Stimulated activated CD8-positive, alpha-beta memory T cell treated with anti-CD3 and anti-CD28 coated beads, Interleukin-15, amount 100 ng/mL, for 1 hour (primary cell): ENCODE data around the gene HNRNPUL1.
A peak's percentile ranks its signal among the peaks of the same experiment; 100 is the strongest.
"Not testable (repeated sequence)": the region's sequence is repeated elsewhere in the genome, so short reads cannot be mapped to it uniquely, and the experiment has no call there.

ENCODE experiments used
- DNase-seq: peaks from one replicate; pipeline ENCODE4 v3.0.0-alpha.2; 2020; ENCODE audit warnings: low read depth

The HNRNPUL1 gene

DNA sequence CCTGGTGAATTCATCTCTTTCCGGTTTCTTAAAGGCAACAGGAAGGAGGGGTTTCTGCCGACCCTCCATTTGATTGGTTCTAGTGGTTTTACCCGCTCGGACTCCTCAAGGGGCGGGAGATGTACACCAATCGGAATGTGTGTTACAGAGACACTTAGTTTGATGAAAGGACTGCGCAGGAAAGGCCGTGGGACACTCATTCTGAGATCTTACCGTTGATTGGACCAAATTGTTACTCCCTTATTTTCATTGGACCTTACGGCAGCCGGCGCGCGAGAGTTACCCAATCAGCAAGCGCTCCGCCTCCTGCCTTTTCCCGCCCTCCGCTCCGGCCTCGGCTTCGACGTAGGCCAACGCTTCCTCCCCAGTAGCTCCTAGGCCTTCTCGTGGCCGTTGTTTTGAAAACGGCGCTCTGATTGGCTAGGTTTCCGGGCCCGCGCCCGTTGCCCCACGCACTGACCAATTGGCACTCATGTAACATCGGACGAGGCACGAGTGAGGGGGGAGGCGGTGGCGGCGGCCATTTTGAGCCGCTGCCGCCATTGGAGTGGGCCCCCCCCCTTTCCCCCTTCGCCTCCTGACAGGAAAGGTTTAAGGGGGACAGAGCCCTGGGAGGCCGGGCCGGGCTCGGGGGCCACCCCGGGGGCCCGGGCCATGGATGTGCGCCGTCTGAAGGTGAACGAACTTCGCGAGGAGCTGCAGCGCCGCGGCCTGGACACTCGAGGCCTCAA lies at the start of gene HNRNPUL1:
TSS of gene HNRNPUL1 (plus strand) at position 523 of the 731 bp plus-strand sequence. CDS start at position 655, 132 bp downstream.
- DNase-seq, result peak; percentile 99

DNA sequence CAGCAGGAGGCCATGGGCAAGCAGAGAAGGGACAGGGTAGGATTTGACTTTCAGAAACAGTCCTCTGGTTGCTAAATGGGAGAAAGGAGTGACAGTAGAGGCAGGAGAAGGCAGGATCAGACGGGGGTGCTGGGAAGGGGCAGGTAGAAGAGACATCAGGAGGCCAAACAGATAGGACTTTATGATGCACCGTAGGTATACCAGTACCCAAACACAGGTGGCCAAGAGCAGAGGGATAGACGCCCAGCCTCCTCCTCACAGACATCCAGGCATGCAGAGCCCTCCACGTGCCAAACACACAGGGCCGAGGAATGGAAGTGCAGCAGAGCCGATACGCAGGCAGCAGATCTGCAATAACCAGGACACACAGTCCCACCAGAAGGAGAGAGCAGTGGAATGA lies 46.4 kb upstream of the HNRNPUL1 start:
- no peak for DNase-seq

DNA sequence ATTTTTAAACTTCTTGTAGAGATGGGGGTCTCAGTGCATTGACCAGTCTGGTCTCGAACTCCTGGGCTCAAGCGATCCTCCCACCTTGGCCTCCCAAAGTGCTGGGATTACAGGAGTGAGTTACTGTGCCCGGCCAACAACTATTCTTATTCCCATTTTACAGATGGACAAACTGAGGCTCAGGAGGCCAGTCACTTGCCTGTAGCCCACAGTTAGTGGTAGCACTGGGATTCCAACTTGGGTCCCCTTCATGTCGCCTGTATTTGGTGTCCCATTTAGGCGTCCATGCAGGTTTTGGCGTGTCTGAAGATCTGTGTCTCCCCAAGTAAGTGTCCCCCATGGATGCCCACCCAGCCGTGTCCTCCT lies 45.9 kb upstream of the HNRNPUL1 start:
- DNase-seq, result no peak

DNA sequence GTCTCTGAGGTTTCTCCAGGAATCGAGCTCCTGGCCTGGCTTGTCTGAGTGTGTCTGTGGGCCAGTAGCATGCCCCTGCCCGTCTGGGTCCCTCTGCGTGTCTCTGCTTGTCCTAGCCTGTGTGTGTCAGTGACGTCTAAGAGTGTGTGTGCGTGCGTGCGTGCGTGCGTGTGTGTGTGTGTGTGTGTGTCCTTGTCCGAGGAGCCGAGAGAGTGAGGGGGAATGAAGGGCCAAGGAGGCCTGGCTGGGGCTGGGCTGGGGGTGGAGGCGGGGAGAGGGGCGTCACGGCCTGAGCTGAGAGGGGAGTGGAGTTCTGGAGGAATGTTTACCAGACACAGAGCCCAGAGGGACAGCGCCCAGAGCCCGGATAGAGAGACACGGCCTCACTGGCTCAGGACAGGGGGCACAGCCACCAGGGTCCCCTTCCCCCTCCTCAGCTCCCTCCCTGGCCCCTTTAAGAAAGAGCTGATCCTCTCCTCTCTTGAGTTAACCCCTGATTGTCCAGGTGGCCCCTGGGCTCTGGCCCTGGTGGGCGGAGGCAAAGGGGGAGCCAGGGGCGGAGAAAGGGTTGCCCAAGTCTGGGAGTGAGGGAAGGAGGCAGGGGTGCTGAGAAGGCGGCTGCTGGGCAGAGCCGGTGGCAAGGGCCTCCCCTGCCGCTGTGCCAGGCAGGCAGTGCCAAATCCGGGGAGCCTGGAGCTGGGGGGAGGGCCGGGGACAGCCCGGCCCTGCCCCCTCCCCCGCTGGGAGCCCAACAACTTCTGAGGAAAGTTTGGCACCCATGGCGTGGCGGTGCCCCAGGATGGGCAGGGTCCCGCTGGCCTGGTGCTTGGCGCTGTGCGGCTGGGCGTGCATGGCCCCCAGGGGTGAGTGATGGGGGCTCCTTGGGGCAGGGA lies 45.3 kb upstream of the HNRNPUL1 start, which contains the start of gene AXL:
TSS of gene AXL (plus strand) at position 609 of the 893 bp plus-strand sequence. CDS start at position 779, 170 bp downstream.
- no peak for DNase-seq

DNA sequence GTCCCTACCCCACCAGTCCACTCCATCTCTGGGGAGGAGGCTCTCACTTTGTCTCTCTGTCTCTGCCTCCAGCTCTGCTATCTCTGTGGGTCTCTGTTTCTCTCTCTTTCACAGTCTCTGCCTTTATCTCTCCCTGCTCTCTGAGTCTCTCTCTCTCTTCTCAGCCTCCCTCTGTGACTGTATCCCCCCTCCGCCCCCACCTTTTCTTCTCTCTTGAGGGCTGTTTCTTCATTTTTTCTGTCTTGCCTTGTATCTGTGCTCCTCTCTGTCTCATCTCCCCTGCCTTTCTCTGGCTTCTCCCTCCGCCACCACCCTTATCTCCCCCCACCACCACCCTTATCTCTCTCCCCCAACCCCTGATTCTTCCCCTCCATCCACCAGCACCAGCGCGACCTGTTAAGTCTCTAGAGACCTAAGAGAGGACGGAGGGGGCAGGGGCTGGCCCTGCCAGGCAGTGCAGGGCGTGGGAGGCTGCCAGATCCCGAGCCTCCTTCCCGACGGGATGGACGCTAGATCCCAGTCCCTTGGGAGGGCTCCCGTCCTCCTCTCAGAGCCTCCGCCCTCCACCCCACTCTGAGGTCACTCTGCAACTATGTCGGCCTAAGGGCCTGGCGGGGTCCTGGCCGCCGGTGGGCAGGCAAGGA lies 44.1 kb upstream of the HNRNPUL1 start:
- no peak for DNase-seq

DNA sequence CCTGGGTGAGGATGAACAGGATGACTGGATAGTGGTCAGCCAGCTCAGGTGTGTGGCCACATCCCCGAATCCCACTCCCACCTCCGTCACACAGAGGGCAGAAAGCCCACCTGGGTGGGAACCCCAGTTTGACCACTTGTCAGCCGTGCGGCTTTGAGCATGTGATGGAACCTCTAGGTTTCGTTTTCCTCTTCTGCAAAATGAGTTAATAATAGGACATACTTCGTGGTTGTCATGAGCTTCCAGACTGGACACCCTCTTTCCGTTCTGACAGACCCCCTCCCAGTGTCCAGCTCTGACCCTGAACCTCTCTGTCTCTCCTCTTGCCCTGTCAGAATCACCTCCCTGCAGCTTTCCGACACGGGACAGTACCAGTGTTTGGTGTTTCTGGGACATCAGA lies 43.4 kb upstream of the HNRNPUL1 start:
- no peak for DNase-seq

DNA sequence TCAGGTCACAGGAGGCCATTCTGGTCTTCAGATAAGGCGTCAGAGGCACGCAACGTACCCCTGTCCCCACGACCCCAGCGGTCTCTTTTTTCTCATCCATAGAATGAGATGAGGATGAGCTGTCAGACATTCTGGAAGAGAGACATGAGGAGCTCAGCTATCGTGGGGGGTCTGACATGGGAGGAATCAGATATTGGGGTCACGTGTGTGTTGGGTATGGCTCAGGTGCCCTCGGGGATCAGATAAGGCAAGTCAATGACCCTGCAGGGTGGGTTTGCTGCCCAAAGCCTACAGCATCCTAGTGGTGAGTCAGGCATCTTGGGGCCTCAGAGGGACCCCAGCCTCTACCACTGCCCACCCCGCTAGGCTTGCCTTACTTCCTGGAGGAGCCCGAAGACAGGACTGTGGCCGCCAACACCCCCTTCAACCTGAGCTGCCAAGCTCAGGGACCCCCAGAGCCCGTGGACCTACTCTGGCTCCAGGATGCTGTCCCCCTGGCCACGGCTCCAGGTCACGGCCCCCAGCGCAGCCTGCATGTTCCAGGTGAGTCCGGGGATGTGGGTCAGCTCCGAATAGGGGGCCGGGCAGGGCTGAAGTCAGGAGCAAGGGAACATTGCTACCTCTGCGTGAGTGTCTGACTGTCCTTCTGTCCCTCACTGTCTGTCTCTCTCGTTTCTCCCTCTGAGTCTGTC lies 42.5 kb upstream of the HNRNPUL1 start:
- DNase-seq, result no peak

DNA sequence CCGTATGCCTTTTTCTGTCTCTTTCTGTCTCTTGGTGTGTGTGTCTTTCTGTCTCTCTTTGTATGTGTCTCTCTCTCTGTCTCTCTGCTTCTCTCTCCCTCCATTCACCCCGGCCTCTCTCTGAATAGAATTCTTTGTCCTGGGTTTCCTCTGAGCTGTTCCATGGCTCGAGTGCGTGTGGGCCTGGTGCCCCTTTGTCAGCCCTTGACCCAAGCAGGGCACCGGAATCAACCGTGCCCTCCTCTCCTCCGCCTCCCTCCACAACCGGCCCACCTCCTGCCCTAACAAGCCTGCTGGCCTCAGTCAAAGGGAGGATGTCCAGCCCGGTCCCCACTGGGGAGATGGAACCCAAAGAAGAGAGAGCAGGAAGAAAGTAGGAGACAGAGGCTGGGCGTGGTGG lies 41.9 kb upstream of the HNRNPUL1 start:
- no peak for DNase-seq

DNA sequence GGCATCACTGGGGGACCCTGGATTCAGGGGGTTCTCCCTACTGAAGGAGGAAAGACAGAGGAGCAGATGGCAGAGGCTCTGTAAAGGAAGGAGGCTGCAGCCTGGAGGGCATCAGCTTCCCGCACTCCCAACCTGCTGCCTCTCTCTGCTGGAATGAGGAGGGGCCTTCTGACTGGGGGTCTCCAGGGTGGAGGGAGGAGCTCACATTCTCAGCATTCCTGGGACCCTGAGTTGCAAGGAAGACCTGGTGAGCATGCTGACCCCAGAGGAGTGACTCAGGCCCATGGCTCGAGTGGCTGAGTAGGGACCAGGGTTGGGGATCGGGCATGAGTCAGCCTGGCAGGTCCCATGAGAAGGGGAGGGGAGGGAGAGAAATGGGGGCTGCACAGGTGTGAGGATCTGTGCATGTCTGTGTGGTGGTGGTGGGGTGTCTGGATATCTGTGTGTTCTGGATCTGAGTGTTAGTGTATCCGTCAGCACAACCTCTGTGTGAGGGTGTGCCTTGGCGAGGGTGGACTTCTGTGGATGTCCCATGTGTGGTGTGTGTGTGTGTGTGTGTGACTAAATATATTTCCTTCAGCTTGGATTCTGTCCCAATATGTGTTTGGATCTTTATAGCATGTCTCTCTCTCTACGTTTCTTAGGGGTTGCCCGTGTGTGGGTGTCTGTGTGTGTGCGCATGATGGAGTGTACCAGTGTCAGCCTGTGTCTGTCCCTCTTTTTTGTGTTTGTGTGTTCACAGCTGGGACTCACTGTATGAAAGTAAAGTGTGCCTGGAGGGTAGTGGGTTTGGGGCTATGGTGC lies 40.5 kb upstream of the HNRNPUL1 start:
- DNase-seq, result no peak

DNA sequence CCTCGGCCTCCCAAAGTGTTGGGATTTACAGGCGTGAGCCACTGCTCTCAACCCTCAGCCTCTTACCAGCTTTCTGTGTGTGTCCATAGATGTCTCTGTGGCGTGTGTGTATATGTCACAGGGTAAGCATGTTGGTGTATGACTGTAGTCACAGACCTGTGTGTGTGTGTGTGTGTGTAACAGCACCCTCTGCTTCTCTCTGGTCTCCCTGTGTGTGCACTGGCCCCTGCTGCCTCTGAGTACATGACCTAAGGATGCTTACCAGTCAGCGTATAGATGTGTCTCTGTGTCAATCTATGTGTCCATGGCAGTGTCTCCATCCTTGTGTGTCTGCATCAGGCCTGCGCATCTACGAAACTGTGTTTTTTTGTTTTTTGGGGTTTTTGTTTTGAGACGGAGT lies 39.5 kb upstream of the HNRNPUL1 start:
- DNase-seq, result no peak

DNA sequence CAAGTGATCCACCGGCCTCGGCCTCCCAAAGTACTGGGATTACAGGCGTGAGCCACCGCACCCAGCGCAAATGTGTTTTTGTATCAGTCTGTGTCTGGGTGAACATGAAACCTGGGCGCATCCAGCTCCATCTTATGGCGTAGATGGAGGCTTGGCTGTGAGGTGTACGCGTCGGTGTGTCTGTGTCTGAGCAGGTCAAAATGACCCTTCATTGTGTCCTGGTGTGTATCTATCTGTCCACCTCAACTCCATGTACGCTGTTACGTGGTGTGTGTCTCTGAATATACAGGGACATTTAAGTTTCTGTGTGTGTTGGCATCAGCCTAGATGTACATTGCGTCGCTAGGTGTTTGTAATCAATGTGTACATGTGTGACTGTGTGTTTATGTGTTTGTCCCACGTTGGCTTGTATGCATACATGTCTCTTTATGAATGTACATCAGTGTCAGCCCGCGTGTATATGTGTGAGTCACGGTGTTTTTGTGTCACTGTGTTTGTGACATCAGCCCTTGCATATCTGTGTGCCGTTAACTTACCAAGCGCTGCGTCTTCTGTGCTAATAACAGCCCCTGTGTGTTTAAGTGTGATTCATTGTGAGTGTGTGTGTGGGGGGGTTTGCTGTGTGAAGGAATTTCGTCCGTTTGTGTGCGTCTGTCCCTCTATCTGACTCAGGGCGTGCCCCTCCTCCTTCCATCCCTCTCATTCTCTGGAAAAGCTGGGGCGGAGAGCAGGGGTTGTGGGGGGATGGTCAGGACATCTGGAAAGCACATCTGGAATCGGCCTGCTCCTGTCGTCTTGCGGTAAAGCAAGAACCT lies 38.7 kb upstream of the HNRNPUL1 start:
- DNase-seq, result no peak

DNA sequence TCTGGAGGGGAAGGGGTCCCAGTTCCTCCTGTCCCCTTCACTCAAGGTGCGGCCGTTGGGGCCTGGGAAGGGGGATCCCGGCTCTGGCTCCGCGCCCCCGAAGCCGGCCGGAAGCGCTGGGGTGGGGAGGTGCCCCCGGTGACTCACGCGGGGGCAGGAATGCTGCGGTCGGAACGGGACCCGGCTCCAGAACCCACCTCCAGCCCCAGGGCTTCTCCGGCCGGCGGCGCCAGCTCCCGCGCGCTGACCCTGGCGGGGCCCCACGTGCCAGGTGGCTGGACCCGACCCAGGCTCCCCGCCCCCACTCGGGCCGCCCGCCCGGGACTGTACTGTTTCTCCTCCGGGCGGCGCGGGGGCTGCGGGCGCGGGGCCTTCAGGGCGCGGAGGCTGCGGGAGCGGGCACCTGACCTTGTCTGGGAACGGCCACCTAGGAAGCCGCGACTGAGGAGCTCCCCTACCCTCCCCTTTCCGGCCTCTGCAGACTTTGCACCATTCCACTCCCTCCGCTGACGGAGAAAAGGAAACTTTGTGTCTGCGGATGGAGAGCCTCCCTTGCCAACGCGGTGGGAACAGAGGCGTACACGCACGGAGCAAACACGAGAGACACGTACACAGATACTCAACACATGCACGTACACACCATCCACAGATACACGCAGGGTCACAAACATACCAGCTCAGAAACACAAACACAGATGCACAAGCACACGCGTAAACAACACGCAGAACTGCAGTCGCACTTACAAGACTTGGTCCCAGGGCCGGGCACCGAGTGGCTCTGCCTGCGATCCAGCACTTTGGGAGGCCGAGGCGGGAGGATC lies 37.9 kb upstream of the HNRNPUL1 start:
- DNase-seq, result no peak

DNA sequence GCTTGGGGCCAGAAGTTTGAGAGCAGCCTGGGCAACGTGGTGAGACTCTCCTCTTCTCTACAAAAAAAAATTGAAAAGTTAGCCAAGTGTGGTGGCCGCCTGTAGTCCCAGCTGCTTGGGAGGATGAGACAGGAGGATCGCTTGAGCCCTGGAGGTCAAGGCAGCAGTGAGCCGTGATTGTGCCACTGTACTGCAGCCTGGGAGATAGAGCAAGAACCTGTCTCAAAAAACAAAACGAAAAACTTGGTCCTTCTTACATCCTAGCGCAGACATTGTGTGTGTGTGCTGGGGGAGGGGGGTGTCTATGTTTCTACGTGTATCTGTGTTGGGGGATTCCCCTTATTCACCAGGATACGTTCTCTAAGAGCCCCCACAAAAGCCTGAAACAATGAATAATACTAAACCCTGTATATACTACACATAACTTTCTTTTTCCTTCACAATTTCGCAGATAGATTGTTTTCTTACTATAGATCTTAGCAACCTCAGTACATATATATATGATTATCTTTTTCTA lies 37.2 kb upstream of the HNRNPUL1 start:
- no peak for DNase-seq

DNA sequence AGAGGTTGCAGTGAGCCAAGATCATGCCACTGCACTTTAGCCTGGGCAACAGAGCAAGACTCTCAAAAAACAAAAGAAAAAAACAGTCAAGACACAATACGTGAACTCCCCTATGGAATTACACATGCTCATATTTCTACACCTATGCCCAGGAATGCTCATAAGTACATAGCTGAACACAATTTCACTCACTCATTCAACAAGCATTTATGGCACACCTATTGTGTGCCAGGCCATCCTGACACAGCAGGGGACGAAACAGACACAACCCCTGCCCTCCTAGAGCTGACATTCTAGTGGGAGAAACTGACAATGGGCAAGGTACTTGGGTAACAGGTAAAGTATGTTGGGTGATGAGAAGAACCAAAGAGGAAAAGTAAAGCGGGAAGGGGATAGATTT lies 35.7 kb upstream of the HNRNPUL1 start:
- no peak for DNase-seq

DNA sequence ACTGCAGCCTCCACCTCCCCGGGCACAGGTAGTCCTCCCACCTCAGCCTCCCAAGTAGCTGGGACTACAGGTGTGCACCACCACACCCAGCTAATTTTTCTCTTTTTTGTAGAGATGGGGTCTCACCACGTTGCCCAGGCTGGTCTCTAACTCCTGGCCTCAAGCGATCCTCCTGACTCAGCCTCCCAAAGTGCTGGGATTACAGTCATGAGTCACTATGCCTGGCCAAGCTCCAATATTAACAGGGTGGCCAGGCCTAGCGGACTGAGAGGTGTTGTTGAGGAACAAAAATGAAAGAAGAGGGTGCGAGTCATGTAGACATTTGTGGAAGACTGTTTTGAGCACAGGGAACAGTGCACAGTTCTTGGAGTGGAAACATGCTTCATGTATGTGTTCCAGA lies 34.8 kb upstream of the HNRNPUL1 start:
- DNase-seq, result not testable (repeated sequence)

DNA sequence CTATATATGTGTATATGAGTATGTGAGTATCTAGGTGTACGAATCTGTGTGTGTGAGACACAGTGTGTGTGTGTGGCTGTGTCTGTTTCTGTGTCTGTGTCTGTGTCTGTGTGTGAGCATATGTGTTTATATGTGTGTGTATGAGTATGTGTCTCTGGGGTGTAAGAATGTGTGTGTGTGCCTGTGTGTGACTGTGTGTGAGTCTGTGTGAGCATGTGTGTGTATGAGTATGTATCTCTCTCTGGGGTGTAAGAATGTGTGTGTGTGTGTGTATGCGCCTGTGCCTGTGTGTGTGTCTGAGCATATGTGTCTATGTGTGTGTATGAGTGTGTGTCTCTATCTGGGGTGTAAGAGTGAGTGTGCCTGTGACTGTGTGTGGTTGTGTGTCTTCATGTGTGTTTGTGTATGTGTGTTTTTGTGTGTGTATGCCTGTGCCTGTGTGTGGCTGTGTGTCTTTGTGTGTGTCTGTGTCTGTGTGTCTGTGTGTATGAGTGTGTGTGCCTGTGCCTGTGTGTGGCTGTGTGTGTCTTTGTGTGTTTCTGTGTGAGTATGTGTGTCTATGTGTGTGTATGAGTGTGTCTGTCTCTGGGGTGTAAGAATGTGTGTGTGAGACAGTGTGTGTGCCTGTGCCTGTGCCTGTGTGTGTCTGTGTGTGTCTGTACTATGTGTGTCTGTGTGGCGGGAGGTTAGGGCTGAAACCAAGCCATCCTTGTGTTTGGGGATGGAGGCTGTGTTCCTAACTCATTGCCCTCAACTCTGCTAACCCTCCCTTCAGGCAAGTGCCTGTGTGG lies 33.9 kb upstream of the HNRNPUL1 start:
- no peak for DNase-seq

DNA sequence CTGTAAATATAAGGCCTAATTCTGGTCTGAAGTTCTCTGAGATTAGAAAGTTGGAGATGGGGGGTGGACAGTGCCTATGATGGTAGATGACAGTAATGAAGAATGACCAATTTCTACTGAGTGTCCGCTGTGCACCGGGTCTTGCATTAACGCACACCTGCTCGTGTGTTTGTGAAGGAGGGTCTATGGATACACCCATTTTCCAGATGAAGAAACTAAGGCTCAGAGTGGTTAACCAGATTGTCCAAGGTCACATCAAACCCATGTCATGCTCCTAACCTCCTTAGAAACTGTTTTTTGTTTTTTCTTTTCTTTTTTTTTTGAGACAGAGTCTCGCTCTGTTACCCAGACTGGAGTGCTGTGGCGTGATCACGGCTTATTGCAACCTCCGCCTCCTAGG lies 31.5 kb upstream of the HNRNPUL1 start:
- DNase-seq, result no peak

DNA sequence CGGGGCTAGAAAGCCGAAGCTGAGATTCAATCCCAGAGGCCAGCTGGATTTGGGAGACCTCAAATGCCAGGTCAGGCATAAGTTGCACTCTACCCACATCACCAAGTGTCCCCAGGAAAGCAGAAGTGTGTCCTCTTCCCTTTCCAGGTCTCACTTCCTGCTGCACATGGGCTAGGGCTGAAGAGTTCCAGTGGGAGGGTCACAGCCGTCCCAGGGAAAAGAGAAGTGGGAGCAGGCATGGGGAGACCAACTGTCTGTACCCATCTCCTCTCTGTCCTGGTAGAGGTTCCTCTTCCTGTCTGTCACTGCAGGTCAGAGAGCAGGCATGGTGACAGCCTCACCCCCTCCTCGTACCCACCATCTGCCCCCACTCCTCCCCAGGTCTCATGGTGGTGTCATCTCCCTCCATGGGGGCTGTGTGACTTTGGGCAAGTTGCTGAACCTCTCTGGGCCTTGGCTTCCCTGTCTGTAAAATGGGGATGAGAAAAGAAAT lies 30.4 kb upstream of the HNRNPUL1 start:
- no peak for DNase-seq
